Right atrium auricular region (tissue), 2 donors: ENCODE data around the gene AUH. TPM values are rescaled to one million over a fixed set of nuclear protein-coding genes. Genes with fewer than 3 reads are reported as not detected.

Source experiments
- DNase-seq: peaks from one replicate; pipeline ENCODE4 v3.0.0-alpha.2; 2019; ENCODE audit warnings: low spot score
- H3K27ac ChIP-seq, 2 donors: fragments of 200-600 bp; sonication (generic); 1 replicate in 1 of 2; 2 replicates in 1 of 2; pipeline ENCODE4 v1.5.1; 2016 to 2019
- H3K27me3 ChIP-seq, 2 donors: fragments of 200-600 bp; sonication (generic); one replicate each; pipeline versions ENCODE4 v1.5.1 to v1.6.0; 2017 to 2019
- H3K36me3 ChIP-seq: fragments of 200-600 bp; sonication (generic); one replicate; pipeline ENCODE4 v1.5.1; 2016
- H3K4me1 ChIP-seq, 2 donors: fragments of 200-600 bp; sonication (generic); one replicate each; pipeline versions ENCODE4 v1.5.1 to v1.6.0; 2017 to 2019
- H3K4me3 ChIP-seq, 2 donors: fragments of 200-600 bp; sonication (generic); 1 replicate in 1 of 2; 2 replicates in 1 of 2; pipeline ENCODE4 v1.5.1; 2017 to 2019; ENCODE audit warnings: mild to moderate bottlenecking in 1 of 2, moderate library complexity in 1 of 2
- H3K9me3 ChIP-seq, 2 donors: fragments of 200-600 bp; sonication (generic); one replicate each; pipeline ENCODE4 v1.5.1; 2019
- CTCF ChIP-seq, 2 donors: fragments of 200-600 bp; sonication (generic); IDR thresholded peaks; one replicate each; pipeline ENCODE4 v1.5.1; 2019; ENCODE audit warnings: antibody characterized with exemption in 2 of 2
- total RNA-seq, 2 donors: library from RNA; depleted of rRNA; stranded (reverse); fragments of >200 nt; gene quantifications; one replicate each; pipeline ENCODE4 v1.1.0, GENCODE V29; 2016

Gene AUH
- total RNA-seq, 2 donors from 2014 or later: 16.3 to 50.4 TPM

GRCh38 chr9:91265514-91265913 is 96.2 kb downstream of the AUH start:
- Histone ChIP-seq H3K27me3 (no peaks in the 10 kb centered on the region), H3K4me3 (no peak overlapping the region), H3K36me3 (peaks cover 3% of the 10 kb centered on the region), H3K9me3 (no peaks in the 10 kb centered on the region), H3K27ac (no peak overlapping the region), H3K4me1 (peaks cover 0 to 4% of the 10 kb centered on the region in 2 donors)
- no peak for TF ChIP-seq CTCF (IDR thresholded peaks at IDR 0.05)
- DNase-seq: no peak

GRCh38 chr9:91261417-91261816 is 100.3 kb downstream of the AUH start:
- Histone ChIP-seq H3K4me1 (peaks cover 0 to 4% of the 10 kb centered on the region in 2 donors), H3K9me3 (no peaks in the 10 kb centered on the region), H3K36me3 (no peaks in the 10 kb centered on the region), H3K27me3 (no peaks in the 10 kb centered on the region), H3K27ac (no peak overlapping the region), H3K4me3 (no peak overlapping the region)
- DNase-seq: no peak
- no peak for TF ChIP-seq CTCF (IDR thresholded peaks at IDR 0.05)

GRCh38 chr9:91259162-91259561 is 102.6 kb downstream of the AUH start:
- no peak for TF ChIP-seq CTCF (IDR thresholded peaks at IDR 0.05)
- no peak for DNase-seq
- no peak overlapping the region for H3K4me3 ChIP-seq
- no peak overlapping the region for H3K27ac ChIP-seq
- H3K27me3 ChIP-seq: no peaks in the 10 kb centered on the region
- H3K9me3 ChIP-seq: no peaks in the 10 kb centered on the region
- H3K4me1 ChIP-seq: peaks cover 0 to 8% of the 10 kb centered on the region in 2 donors
- H3K36me3 ChIP-seq: no peaks in the 10 kb centered on the region

GRCh38 chr9:91258451-91258850 is 103.3 kb downstream of the AUH start:
- Histone ChIP-seq H3K27ac (no peak overlapping the region), H3K4me3 (no peak overlapping the region), H3K4me1 (peaks cover 0 to 8% of the 10 kb centered on the region in 2 donors), H3K36me3 (no peaks in the 10 kb centered on the region), H3K27me3 (no peaks in the 10 kb centered on the region), H3K9me3 (no peaks in the 10 kb centered on the region)
- no peak for DNase-seq
- no peak for TF ChIP-seq CTCF (IDR thresholded peaks at IDR 0.05)

- no peaks in the 10 kb centered on the region for H3K27me3 ChIP-seq
- H3K36me3 ChIP-seq: no peaks in the 10 kb centered on the region
- no peak overlapping the region for H3K27ac ChIP-seq
- H3K9me3 ChIP-seq: no peaks in the 10 kb centered on the region
- H3K4me3 ChIP-seq: no peak overlapping the region
- no peak for TF ChIP-seq CTCF (IDR thresholded peaks at IDR 0.05)
- no peak for DNase-seq
- peaks cover 0 to 4% of the 10 kb centered on the region in 2 donors for H3K4me1 ChIP-seq
Observed at GRCh38 chr9:91256235-91256634, 105.5 kb downstream of the AUH start.

GRCh38 chr9:91255327-91255726 is 106.4 kb downstream of the AUH start:
- no peak for DNase-seq
- no peak overlapping the region for H3K27ac ChIP-seq
- H3K9me3 ChIP-seq: no peaks in the 10 kb centered on the region
- no peak for TF ChIP-seq CTCF (IDR thresholded peaks at IDR 0.05)
- H3K4me1 ChIP-seq: peaks cover 0 to 4% of the 10 kb centered on the region in 2 donors
- H3K4me3 ChIP-seq: no peak overlapping the region
- no peaks in the 10 kb centered on the region for H3K27me3 ChIP-seq
- no peaks in the 10 kb centered on the region for H3K36me3 ChIP-seq
